GM21515 (cell line): ENCODE results near the gene NCAM1.

Source experiments
- ATAC-seq: cut with Tn5 transposase; IDR thresholded peaks from one replicate; pipeline ENCODE4 v1.9.1; 2021; ENCODE audit not compliant: unreplicated experiment

NCAM1 gene

GRCh38 chr11:113272927-113273615, 311.9 kb downstream of the NCAM1 start:
- no peak for ATAC-seq

- no peak for ATAC-seq
These were observed 312.5 kb downstream of the NCAM1 start for GRCh38 chr11:113273720-113274119.

- ATAC-seq: no peak
These were observed 313.7 kb downstream of the NCAM1 start for GRCh38 chr11:113274713-113275582.

- no peak for ATAC-seq
These were observed 314.4 kb downstream of the NCAM1 start for GRCh38 chr11:113275602-113276001.

GRCh38 chr11:113276466-113276865, 315.2 kb downstream of the NCAM1 start:
- ATAC-seq: no peak

GRCh38 chr11:113277907-113278306, 316.7 kb downstream of the NCAM1 start:
- ATAC-seq: no peak

GRCh38 chr11:113278481-113278880, 317.3 kb downstream of the NCAM1 start:
- ATAC-seq: no peak

GRCh38 chr11:113278925-113279324, 317.7 kb downstream of the NCAM1 start:
- ATAC-seq: no peak

- no peak for ATAC-seq
These were observed 318.4 kb downstream of the NCAM1 start for GRCh38 chr11:113279591-113279990.

GRCh38 chr11:113281052-113281725, 320.0 kb downstream of the NCAM1 start:
- ATAC-seq: no peak

GRCh38 chr11:113282898-113283437, 321.7 kb downstream of the NCAM1 start:
- ATAC-seq: no peak

GRCh38 chr11:113283881-113284280, 322.7 kb downstream of the NCAM1 start:
- ATAC-seq: no peak

GRCh38 chr11:113286009-113286408, 324.8 kb downstream of the NCAM1 start:
- no peak for ATAC-seq

- ATAC-seq: no peak
These were observed 325.6 kb downstream of the NCAM1 start for GRCh38 chr11:113286509-113287497.

GRCh38 chr11:113287801-113288200, 326.6 kb downstream of the NCAM1 start:
- no peak for ATAC-seq

- ATAC-seq: no peak
These were observed 327.2 kb downstream of the NCAM1 start for GRCh38 chr11:113288286-113288863.

GRCh38 chr11:113289431-113290187, 328.4 kb downstream of the NCAM1 start:
- ATAC-seq: peak; percentile 97

GRCh38 chr11:113293936-113294335, 332.7 kb downstream of the NCAM1 start:
- no peak for ATAC-seq

GRCh38 chr11:113295993-113296392, 334.8 kb downstream of the NCAM1 start:
- ATAC-seq: no peak
